Psoas muscle (tissue), 8 donors: ENCODE measurements around the gene ZNF385B. TPM values are rescaled to one million over a fixed set of nuclear protein-coding genes. Genes with fewer than 3 reads are reported as not detected.

Experiments used
- ATAC-seq, 4 donors: fragments of 200-7000 bp; cut with Tn5 transposase; one replicate each; pipeline ENCODE4 v1.9.1; 2020; ENCODE audit warnings: moderate library complexity in 3 of 4, mild to moderate bottlenecking in 2 of 4
- DNase-seq, 2 donors: peaks; one replicate each; pipeline ENCODE4 v3.0.0-alpha.2; 2020
- H3K27ac ChIP-seq: fragments of 200-600 bp; one replicate; pipeline ENCODE4 v1.8.0; 2022
- H3K27me3 ChIP-seq, 3 donors: fragments of 200-600 bp in 1 of 3; one replicate each; pipeline versions ENCODE4 v1.6.1 to v1.8.0; 2013 to 2022; ENCODE audit warnings: low read length in 2 of 3, mild to moderate bottlenecking in 2 of 3, moderate library complexity in 1 of 3; ENCODE audit not compliant: insufficient read depth in 3 of 3
- H3K36me3 ChIP-seq, 2 donors: fragments of 200-600 bp in 1 of 2; one replicate each; pipeline versions ENCODE4 v1.6.1 to v1.8.0; 2013 to 2022; ENCODE audit warnings: low read depth in 1 of 2, mild to moderate bottlenecking in 1 of 2, moderate library complexity in 1 of 2; ENCODE audit not compliant: insufficient read depth in 1 of 2
- H3K4me1 ChIP-seq: fragments of 200-600 bp; one replicate; pipeline ENCODE4 v1.8.0; 2022
- H3K4me3 ChIP-seq: fragments of 200-600 bp; one replicate; pipeline ENCODE4 v1.8.0; 2022; ENCODE audit warnings: mild to moderate bottlenecking
- H3K9me3 ChIP-seq: fragments of 200-600 bp; one replicate; pipeline ENCODE4 v1.8.0; 2022
- CTCF ChIP-seq: fragments of 200-600 bp; IDR thresholded peaks from one replicate; pipeline ENCODE4 v1.8.0; 2022; ENCODE audit warnings: antibody characterized with exemption
- WGBS, 3 donors: extraction: QIAGEN DNeasy Blood & Tissue Kit; methylation state at CpG; one replicate each; pipeline versions ENCODE4 v1.1.6 to v1.1.7; 2013; 5-methylcytosine and 5-hydroxymethylcytosine counted together
- intact Hi-C, 2 donors: fragments of 100-400 bp; cut with DNase I; formaldehyde crosslinking; loops; one replicate each; pipeline versions ENCODE4 v1.11.0 to v1.14.2; 2022
- polyA plus RNA-seq, 3 donors: library from polyadenylated mRNA; stranded (reverse); fragments of 200-250 nt; gene quantifications; one replicate each; pipeline ENCODE4 v1.2.3, GENCODE V29; 2013
- total RNA-seq, 4 donors: library from RNA; stranded (reverse); fragmentation: NEBNext Ultra II Directional in 2 of 4; extraction: Animal tissue kit (Norgen Biotek cat#: 25700) in 2 of 4; gene quantifications; one replicate each; pipeline versions ENCODE4 v1.2.1 to v1.2.4, GENCODE V29; 2021 to 2023
- donor health status: healthy with polysubstance abuse.
- donor health status: DM: no; HTN: no; CAD: no; lungs with moderate emphysema.
- donor health status: Bipolar disorder and iron deficiency.
- donor health status: healthy.
- donor health status: DM: yes; HTN: yes; CAD: no.
- donor health status: DM: no; HTN: no; CAD: no.
- donor health status: DM: no; HTN: no; CAD: no.
- donor health status: DM: yes; HTN: yes; CAD: no.

Gene ZNF385B
- total and polyA plus RNA-seq, 7 donors = 8.8 to 42.9 (median 18.1) TPM

GRCh38 chr2:179712825-179713224 is 148.6 kb downstream of the ZNF385B start:
- no peak for TF ChIP-seq CTCF
- Histone ChIP-seq H3K9me3 (no peaks in the 10 kb centered on the region), H3K4me1 (no peaks in the 10 kb centered on the region), H3K27ac (no peak overlapping the region), H3K4me3 (no peak overlapping the region), H3K36me3 (no peaks in the 10 kb centered on the region), H3K27me3 (no peaks in the 10 kb centered on the region)
- 79 to 81% (median 79%) methylated on average over 4 of the region's 4 CpGs for WGBS, 3 donors
- no peak for DNase-seq
- intact Hi-C loops = no loop called here
- no peak for ATAC-seq

GRCh38 chr2:179711375-179711774 is 150.0 kb downstream of the ZNF385B start:
- H3K27me3 ChIP-seq = no peaks in the 10 kb centered on the region
- no peak for TF ChIP-seq CTCF
- DNase-seq = no peak
- no peak overlapping the region for H3K4me3 ChIP-seq
- H3K36me3 ChIP-seq = no peaks in the 10 kb centered on the region
- no peak overlapping the region for H3K27ac ChIP-seq
- no peaks in the 10 kb centered on the region for H3K4me1 ChIP-seq
- WGBS, 3 donors = 85 to 88% (median 87%) methylated on average over 4 of the region's 4 CpGs
- intact Hi-C loops = no loop called here
- no peak for ATAC-seq
- no peaks in the 10 kb centered on the region for H3K9me3 ChIP-seq

- H3K27ac ChIP-seq = no peak overlapping the region
- intact Hi-C loops = no loop called here
- peak in 3 of 4 donors; percentile 65 to 78 (median 68) for ATAC-seq
- no peaks in the 10 kb centered on the region for H3K4me1 ChIP-seq
- 26 to 53% (median 32%) methylated on average over 1 of the region's 1 CpG for WGBS, 3 donors
- DNase-seq = no peak
- no peaks in the 10 kb centered on the region for H3K36me3 ChIP-seq
- H3K9me3 ChIP-seq = no peaks in the 10 kb centered on the region
- TF ChIP-seq CTCF = no peak
- no peak overlapping the region for H3K4me3 ChIP-seq
- no peaks in the 10 kb centered on the region for H3K27me3 ChIP-seq
These were observed 157.7 kb downstream of the ZNF385B start for GRCh38 chr2:179703702-179704101.

- intact Hi-C loops = no loop called here
- 84 to 89% (median 86%) methylated on average over 1 of the region's 1 CpG for WGBS, 3 donors
- no peaks in the 10 kb centered on the region for H3K9me3 ChIP-seq
- no peak overlapping the region for H3K27ac ChIP-seq
- no peak overlapping the region for H3K4me3 ChIP-seq
- no peak for TF ChIP-seq CTCF
- no peak for ATAC-seq
- no peaks in the 10 kb centered on the region for H3K4me1 ChIP-seq
- DNase-seq = no peak
- H3K27me3 ChIP-seq = no peaks in the 10 kb centered on the region
- no peaks in the 10 kb centered on the region for H3K36me3 ChIP-seq
These were observed 158.5 kb downstream of the ZNF385B start for GRCh38 chr2:179702912-179703311.

- no peaks in the 10 kb centered on the region for H3K4me1 ChIP-seq
- intact Hi-C loops = no loop called here
- no peaks in the 10 kb centered on the region for H3K9me3 ChIP-seq
- no peaks in the 10 kb centered on the region for H3K36me3 ChIP-seq
- no peak for DNase-seq
- H3K27ac ChIP-seq = no peak overlapping the region
- TF ChIP-seq CTCF = no peak
- H3K4me3 ChIP-seq = no peak overlapping the region
- ATAC-seq = no peak
- H3K27me3 ChIP-seq = no peaks in the 10 kb centered on the region
- 45 to 49% (median 48%) methylated on average over 5 of the region's 5 CpGs for WGBS, 3 donors
These were observed 159.8 kb downstream of the ZNF385B start for GRCh38 chr2:179701524-179702110.
